Stimulated activated CD4-positive, alpha-beta T cell treated with anti-CD3 and anti-CD28 coated beads, Interleukin-4, amount 100 ng/mL, for 48 hours (primary cell): ENCODE results near the gene ABCA6.
"Not testable (repeated sequence)": the region's sequence is repeated elsewhere in the genome, so short reads cannot be mapped to it uniquely, and the experiment has no call there.

Source experiments
- DNase-seq, 2 donors: peaks; one replicate each; pipeline ENCODE4 v3.0.0-alpha.2; 2020; ENCODE audit warnings: low read depth in 2 of 2

The ABCA6 gene

DNA sequence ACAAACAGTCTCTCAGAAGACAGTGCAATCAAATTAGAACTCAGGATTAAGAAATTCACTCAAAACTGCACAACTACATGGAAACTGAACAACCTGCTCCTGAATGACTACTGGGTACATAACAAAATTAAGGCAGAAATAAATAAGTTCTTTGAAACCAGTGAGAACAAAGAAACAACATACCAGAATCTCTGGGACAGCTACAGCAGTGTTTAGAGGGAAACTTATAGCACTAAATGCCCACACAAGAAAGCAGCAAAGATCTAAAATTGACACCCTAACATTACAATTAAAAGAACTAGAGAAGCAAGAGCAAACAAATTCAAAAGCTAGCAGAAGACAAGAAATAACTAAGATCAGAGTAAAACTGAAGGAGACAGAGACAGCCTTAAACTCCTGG, 68.3 kb downstream of the ABCA6 start:
- DNase-seq = not testable (repeated sequence)

DNA sequence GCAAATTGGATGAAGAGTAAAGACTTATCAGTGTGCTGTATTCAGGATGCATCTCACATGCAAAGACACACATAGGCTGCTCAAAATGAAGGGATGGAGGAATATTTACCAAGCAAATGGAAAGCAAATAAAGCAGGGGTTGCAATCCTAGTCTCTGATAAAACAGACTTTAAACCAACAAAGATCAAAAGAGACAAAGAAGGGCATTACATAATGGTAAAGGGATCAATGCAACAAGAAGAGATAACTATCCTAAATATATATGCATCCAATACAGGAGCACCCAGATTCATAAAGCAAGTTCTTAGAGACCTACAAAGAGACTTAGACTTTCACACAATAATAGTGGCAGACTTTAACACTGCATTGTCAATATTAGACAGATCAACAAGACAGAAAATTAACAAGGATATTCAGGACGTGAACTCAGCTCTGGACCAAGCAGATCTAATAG, 68.9 kb downstream of the ABCA6 start:
- not testable (repeated sequence) for DNase-seq

DNA sequence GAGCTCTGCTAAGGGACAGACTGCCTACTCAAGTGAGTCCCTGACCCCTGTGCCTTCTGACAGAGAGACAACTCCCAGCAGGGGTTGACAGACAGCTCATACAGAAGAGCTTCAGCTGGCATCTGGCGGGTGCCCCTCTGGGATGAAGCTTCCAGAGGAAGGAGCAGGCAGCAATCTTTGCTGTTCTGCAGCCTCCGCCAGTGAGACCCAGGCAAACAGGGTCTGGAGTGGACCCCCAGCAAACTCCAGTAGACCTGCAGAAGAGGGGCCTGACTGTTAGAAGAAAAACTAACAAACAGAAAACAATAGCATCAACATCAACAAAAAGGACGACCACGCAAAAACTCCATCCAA, 70.5 kb downstream of the ABCA6 start:
- not testable (repeated sequence) for DNase-seq

DNA sequence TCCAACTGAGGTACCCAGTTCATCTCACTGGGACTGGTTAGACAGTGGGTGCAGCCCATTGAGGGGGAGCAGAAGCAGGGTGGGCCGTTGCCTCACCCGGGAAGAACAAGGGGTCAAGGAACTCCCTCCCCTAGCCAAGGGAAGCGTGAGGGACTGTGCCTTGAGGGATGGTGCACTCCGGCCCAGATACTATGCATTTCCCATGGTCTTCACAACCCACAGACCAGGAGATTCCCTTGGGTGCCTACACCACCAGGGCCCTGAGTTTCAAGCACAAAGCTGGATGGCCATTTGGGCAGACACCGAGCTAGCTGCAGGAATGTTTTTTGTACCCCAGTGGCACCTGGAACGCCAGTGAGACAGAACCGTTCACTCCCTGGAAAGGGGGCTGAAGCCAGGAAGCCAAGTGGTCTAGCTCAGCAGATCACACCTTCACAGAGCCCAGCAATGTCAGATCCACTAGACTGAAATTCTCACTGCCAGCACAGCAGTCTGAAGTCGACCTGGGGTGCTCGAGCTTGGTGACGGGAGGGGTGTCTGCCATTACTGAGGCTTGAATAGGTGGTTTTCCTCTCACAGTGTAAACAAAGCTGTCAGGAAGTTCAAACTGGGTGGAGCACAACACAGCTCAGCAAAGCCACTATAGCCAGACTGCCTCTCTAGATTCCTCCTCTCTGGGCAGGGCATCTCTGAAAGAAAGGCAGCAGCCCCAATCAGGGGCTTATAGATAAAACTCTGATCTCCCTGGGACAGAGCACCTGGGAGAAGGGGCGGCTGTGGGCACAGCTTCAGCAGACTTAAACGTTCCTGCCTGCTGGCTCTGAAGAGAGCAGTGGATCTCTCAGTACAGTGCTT, 71.1 kb downstream of the ABCA6 start:
- DNase-seq = not testable (repeated sequence)

DNA sequence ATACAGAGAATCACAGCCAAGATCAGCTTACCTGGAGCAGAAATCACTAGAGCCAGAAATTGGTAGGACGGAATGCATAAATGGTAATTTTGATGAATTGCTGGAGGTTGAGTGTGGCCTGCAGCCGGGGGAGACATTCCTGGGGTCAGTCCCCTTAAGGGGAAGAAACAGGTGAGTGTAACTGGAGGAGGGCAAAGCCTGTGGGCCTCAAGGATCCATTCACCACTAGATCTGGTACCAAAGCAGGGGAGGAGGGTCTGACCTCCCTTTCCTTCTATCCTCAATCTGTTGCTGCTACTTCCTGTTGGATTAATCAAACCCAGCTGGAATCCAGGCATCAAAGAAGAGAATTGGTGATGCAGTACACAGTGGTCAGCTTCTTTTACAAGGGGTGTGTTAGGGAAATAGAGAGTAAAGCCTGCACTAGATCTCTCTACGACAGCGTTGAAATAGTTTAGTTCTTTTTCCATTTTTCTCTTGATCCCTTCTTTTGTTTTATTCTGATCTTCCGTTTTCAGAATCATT, 72.4 kb downstream of the ABCA6 start:
- no peak for DNase-seq

DNA sequence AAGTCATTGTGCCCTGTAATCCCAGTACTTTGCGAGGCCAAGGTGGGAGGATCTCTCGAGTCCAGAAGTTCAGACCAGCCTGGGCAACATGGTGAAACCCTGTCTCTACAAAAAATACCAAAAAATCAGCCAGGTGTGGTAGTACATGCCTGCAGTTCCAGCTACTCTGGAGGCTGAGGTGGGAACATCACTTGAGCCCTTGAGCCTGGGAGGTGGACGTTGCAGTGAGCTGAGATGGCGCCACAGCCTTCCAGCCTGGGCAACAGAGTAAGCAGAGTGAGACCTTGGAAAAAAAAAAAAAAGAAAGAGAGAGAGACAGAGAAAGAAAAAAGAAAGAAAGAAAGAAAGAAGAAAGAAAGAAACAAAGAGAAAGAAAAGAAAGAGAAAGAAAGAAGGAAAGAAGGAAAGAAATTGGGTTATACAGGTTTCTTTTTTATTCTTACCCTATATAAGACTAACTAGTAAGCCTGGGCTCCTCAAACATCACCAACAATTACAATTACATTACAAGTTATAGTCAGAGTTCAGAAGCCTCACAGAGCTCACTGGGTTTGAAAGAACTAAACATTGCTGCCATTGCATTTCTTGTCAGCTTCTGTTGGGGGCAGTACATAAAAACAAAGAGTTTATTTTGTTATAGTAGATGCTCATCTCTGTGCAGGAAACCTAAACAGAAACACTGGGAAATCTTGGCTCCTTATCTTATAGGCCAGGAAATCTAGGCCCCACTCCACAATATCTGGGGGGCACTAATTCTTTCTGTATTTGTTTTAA, 74.2 kb downstream of the ABCA6 start:
- DNase-seq = no peak

DNA sequence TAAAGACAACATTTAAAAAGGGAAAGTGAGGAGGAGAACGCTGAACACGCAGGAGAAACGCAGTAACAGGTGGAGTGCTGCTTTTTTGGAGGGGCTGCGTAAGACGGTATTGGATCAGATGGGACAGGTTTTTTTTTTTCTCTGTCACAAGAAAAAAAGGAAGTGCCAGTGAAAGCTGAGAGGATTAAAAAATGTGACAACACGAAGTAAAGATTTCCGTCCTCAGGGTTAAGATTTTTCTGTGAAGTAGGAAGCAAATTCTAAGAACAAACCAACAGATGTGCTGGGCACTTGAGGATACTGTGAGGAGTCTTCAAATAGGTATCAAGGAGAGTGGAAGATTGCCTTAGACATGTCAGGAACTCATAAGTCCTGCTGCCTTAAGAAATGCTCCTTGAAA, 75.2 kb downstream of the ABCA6 start:
- no peak for DNase-seq

DNA sequence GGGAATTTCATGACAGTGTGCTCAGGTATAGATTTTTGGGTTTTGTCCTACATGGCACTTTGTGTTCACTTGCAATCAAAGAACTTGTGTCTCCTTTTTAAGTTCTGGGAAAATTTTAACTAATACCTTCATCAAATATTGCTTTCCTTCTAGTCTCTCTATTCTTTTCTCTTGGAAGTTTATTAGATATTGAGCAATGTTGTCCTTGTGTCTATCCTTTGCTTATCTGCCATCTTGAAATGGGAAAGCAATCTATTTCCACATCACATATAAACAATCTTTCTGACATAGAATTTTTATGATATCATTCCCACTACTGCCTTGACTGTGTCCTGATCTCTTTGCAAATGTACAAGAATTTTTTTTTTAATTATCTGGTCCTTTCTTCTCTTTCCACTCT, 76.6 kb downstream of the ABCA6 start:
- no peak for DNase-seq

DNA sequence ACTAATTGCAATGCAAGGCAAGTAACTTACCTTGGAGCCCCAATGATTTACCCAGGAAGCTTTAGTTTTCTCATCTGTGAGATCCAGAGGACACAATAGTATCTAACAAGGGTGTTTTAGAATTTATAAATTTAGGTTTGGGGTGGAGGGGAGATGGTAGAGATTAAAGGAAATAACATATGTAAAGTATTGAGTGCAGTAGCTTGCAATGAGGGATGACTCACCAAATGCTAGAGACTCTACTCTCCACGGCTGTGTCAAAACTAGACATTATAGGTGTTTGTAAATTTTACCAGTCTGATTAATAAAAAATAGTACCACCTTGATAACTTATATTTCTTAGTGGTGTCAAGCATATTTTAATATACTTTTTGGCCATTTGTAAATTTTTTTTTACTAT, 77.2 kb downstream of the ABCA6 start:
- DNase-seq = no peak

DNA sequence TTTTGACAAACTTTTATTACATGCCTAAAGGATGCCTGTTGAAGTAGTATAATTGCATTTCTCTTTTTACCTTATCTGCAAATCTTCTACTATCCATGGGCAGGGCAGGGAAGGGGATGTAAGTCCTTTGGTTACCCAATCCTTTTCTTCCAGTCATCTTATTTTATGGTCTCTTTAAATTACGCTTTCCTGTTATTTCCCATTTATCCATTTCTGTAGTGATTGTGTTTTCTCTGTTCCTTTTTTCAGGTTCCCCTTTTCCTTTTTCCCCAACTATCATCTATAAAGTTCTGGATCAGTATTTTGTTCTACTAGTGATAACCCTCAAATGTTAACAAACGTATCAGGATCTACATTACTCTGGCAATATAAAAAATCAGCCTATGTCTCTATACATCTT, 77.7 kb downstream of the ABCA6 start:
- DNase-seq = no peak

DNA sequence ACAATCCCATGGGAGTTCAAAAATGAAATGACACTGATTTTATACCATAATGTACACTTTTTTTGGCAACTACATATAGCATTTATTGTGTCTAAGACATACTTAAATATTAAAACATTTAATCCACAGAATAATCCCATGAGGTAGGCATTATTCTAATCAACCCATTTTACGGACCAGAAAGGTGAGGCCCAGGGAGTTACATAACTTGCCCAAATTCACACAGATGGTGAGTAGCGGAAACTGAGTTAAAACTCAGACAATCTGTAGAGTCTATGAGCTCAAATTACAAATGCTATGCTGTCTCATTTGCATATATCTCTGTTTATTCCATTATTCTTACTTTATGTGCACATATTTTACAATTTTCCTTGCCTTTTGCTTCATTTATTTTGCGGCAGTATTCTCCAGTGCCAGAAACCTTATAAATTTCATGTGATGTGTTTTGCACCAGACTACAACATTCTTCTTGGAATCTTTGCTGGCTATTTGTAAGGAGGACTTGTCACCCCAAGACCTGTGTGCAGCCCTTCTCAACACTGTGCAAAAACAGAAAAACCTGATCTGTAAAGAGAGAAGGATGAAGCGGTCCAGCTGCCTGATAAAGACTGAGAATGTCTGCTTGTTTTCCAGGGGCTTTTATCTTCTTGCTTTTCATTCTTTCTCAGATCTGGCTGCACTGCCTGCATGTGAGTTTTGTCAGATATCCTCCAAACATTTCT, 78.7 kb downstream of the ABCA6 start:
- DNase-seq = no peak

DNA sequence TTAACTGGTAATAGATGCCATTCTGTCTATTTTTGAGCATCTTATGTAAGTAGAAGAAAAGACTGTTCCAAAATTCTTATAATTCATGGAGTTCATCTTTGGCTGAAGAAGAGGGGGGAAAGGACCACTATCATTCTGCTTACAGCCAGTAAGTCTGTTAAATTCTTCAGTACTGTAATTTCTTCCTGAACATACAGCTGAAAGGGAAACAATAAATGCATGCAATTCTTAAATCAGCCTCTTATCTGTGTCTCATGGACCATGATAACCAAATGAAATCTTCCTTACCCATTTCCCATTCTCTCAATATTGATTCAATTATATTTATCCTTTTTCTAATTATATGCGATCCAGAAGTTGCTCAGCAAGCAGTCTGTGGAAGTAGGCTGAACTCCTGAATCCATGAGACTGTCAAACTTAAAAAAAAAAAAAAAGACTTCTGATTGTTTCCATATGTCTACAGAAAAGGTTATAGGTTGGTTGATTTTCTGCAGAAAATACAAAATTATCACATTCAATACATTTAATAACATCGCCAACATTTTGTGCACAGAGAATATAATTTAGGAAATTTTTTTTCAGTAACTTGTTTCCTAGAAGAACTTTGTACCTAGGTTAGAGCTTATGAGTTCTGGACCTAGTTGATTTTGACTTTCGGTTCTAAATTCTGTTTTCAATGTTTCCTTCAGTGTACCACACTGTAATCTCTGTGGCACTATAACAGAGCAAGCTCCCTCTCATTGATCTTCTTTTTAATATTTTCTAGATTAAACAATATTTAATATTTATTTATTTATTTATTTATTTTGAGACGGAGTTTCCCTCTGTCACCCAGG, 79.8 kb downstream of the ABCA6 start:
- no peak for DNase-seq

DNA sequence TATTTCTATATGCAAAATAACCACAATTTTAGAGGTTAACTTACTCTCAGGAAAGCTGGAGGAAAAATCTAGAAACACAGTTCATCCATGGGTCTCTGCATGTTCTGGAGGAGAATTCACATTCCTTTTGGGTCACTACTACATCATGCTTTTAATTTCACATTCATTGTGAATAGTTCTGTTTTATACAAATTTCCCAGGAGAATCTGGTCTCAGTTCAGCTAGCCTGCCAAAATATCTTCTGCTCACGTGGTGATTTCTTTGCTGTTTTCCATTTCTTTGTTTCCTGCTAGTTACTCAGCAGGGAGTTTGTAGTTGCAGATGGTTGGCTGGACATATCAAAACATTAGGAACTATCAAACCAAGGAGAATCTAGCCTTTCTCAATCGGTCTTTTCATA, 80.9 kb downstream of the ABCA6 start, which contains the start of gene ABCA9:
Gene ABCA9 (minus strand): TSS at position 106 of the 400 bp plus-strand sequence. CDS start 9,801 bp downstream, outside the sequence.
- DNase-seq = no peak

DNA sequence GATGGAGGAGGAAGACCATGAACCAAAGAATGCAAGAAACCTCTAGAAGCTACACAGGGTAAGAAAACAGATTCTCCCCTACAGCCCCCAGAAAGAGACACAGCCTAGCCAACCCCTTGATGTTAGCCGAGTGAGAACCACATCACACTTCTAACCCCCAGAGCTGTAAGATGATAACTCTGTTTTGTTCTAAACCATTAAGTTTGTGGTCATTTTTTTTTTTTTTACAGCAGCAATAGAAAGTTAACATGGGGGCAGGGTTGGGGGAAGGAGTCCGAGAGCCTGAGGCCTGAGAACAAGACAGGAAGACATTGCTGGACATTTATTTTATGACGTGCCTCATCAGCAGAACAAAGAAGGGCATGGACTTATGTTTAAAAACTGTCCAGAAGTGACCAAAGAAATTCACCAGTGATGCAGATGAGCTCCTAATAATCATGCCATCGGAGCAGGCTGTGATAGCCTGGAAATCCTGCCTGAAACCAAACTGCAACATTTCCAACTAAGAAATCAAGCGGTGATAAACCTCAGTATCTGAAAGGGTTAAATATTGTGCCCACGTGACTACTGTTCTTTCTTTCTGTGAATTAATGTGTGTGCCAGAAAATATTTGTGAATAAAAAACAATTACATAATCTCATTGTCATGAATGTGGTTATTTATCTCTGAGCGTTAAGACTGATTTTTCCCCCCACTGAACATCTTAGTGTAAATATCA, 82.1 kb downstream of the ABCA6 start:
- DNase-seq = no peak

DNA sequence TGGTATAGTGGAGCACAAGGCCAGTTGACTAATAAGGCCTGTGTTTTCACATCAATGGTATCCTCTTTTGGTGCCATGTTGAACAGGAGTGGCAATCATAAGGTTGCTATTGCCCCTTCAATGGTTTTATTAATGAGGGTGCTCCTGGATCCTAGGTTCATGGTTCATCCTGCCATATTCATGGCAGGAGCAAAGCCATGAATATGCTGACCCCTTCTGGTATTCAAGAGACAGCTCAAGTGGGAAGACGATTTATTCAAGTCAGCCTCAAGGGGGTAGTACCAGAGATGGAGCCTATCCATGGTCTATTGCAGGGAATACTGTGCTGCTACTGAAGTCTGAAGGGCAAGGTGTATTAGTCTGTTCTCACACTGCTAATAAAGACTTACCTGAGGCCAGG, 83.5 kb downstream of the ABCA6 start:
- no peak for DNase-seq

DNA sequence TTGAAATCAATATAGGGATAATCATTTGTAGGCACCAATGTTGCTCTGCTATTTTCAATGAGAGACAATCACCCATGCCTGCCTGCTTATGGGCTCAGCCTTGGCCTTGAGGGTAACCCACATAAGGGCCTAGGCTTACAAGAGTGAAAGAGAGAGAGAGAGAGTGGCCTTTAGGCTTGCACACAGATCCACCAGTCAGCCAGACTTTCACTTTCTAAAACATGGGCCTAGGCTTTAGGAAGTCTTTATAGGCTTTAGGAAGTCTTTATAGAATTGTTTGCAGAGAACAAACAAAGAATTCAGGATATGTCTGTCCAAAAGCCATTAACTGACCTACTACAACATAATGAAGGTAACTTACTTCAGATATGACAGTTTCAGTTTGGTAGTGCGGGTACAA, 84.4 kb downstream of the ABCA6 start:
- no peak for DNase-seq

DNA sequence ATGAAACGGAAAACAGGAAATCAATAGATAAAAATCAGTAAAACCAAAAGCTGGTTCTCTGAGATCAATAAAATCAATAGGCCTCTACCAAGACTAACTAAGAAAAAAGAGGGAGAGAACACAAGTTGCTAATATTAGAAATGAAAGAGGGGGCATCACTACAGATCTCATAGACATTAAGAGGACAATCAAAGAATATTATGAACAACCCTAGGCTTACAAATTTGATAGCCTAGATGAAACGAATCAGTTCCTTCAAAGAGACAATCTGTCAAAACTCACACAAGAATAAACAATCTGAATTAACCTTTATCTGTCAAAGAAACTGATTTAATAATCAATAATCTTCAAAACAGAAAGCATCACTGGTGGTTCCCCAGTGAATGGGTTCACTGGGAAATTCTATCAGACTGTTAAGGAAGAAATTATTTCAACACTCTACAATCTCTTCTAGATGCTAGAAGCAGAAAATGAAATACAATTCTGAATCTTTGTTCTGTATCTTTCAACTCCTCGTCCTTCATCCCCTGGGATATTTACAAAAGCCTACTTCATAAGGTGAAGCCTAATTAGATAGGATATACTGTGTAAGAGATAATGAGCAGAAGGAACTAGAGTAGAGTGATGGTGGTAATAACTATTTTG, 85.4 kb downstream of the ABCA6 start:
- DNase-seq = no peak

DNA sequence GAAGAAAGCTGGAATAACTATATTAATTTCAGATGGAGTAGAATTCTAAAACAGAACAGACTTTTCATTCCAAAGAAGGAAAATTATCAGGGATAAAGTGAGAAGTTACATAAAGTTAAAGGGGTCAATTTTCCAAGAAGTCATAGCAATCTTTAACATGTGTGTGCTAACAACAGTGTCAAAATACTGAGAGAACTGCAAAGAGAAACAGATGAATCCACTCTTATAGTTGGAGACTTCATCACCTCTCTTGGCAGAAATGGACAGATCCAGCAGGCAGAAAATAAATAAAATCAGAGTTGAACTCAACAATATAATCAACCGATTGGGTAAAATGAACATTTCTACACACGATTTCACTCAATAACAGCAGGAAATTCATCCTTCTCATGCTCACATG, 86.4 kb downstream of the ABCA6 start:
- no peak for DNase-seq

DNA sequence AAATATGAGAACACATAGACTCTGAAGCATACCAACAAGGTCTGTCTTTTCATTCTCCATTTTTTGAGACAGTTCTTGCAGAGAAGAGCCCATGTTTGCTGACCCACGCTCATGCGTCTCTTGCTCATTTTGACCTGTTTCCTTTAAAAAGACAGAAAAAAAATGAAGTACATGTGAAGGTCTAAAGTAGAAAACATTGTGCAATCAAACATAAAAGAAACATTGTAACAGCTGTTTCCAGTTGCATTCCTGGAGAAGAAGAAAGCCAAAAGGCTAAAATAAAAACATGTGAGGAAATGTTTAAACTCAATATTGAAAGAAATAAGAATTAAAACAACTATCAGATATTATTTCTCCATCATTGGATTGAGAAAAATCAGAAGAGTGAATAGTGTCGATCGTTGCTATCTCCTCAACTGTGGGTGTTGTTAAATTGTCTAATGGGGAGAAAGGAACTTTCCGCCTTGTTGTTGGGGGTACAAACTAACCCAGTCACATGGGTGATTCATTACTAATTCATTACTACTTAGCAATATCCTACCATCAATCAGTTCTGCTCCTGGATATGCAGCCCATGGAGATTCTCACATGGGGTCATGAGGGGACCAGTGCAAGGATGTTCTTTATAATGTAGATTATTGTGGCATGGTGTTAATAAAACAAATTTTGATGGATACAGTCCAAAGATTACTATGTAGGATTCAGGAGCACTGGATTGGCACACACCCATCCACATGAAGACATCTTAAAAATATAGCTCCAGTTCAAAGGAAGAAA, 90.5 kb downstream of the ABCA6 start:
- no peak for DNase-seq
